Measurements from ENCODE around the gene NBEAL2. TPM values are rescaled to one million over a fixed set of nuclear protein-coding genes. Genes with fewer than 3 reads are reported as not detected.

NBEAL2 gene
- total RNA-seq, 1 experiment from 2014 or later: 80.0 TPM

DNA sequence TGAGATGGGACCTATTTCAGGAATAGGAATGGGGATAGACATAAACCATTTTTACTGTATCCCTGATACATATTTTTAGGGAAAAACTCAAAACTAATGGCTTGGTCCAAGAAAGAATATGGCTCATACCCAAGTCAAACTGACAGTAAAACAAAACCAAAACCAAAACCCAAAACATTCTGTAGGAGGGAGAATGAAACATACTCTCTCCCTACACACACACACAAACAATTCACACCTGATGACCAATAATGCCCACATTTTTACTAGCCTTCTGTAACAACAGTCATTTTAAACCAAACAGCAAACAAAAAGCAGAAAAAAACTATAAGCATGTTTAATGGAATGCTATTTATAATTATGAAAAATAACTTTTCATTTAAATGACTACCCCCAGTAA is 74.9 kb downstream of the NBEAL2 start (continued):
- TF ChIP-seq, protein P1, sequence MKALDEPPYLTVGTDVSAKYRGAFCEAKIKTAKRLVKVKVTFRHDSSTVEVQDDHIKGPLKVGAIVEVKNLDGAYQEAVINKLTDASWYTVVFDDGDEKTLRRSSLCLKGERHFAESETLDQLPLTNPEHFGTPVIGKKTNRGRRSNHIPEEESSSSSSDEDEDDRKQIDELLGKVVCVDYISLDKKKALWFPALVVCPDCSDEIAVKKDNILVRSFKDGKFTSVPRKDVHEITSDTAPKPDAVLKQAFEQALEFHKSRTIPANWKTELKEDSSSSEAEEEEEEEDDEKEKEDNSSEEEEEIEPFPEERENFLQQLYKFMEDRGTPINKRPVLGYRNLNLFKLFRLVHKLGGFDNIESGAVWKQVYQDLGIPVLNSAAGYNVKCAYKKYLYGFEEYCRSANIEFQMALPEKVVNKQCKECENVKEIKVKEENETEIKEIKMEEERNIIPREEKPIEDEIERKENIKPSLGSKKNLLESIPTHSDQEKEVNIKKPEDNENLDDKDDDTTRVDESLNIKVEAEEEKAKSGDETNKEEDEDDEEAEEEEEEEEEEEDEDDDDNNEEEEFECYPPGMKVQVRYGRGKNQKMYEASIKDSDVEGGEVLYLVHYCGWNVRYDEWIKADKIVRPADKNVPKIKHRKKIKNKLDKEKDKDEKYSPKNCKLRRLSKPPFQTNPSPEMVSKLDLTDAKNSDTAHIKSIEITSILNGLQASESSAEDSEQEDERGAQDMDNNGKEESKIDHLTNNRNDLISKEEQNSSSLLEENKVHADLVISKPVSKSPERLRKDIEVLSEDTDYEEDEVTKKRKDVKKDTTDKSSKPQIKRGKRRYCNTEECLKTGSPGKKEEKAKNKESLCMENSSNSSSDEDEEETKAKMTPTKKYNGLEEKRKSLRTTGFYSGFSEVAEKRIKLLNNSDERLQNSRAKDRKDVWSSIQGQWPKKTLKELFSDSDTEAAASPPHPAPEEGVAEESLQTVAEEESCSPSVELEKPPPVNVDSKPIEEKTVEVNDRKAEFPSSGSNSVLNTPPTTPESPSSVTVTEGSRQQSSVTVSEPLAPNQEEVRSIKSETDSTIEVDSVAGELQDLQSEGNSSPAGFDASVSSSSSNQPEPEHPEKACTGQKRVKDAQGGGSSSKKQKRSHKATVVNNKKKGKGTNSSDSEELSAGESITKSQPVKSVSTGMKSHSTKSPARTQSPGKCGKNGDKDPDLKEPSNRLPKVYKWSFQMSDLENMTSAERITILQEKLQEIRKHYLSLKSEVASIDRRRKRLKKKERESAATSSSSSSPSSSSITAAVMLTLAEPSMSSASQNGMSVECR (CRISPR knock-in tag; IDR thresholded peaks at IDR 0.05; ENCODE audit: borderline replicate concordance): no peak
- TF ChIP-seq NFYB (CRISPR knock-in tag; conservative IDR thresholded peaks at IDR 0.05; ENCODE audit: low read depth): no peak
- no peak for TF ChIP-seq ZNF138 (CRISPR knock-in tag; conservative IDR thresholded peaks at IDR 0.05)
- no peak for TF ChIP-seq RELA (CRISPR knock-in tag; IDR thresholded peaks at IDR 0.05; ENCODE audit: borderline replicate concordance)

DNA sequence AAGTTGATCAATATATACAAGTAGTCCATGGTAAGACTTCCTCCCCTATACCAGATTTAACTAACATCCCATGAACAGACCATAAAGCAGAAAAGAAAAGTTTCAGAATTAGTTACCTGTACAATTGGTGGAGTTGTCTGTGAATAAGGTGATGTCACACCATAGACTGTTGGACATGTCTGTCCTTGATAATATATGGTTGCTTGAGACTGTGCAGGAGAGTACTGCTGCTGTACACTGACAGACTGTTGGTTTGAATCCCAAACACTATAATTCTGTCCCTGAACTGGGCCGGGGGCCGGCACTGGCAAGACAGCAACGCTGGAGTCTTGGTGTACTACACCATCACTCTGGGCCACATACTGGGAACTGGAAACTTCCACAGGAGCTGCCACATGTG is 77.2 kb downstream of the NBEAL2 start:
- Mint-ChIP-seq H3K27ac (0 out of 2 replicates have a peak overlapping the region, but pooled peaks have one; percentile 16), H3K4me1 (no peaks in the 10 kb centered on the region), H3K36me3 (peaks cover 25% of the 10 kb centered on the region), H3K27me3 (ENCODE audit: low read depth) (no peaks in the 10 kb centered on the region), H3K9me3 (no peaks in the 10 kb centered on the region), H3K4me3 (no peak overlapping the region)
- POLR2A ChIA-PET: no interaction called here
- no peak for DNase-seq (ENCODE audit: low spot score)
- TF ChIP-seq NFE2L1 (CRISPR knock-in tag; IDR thresholded peaks at IDR 0.05): no peak
- TF ChIP-seq ZNF317 (CRISPR knock-in tag; IDR thresholded peaks at IDR 0.05; ENCODE audit: borderline replicate concordance, low read depth): no peak
- TF ChIP-seq, protein P2, sequence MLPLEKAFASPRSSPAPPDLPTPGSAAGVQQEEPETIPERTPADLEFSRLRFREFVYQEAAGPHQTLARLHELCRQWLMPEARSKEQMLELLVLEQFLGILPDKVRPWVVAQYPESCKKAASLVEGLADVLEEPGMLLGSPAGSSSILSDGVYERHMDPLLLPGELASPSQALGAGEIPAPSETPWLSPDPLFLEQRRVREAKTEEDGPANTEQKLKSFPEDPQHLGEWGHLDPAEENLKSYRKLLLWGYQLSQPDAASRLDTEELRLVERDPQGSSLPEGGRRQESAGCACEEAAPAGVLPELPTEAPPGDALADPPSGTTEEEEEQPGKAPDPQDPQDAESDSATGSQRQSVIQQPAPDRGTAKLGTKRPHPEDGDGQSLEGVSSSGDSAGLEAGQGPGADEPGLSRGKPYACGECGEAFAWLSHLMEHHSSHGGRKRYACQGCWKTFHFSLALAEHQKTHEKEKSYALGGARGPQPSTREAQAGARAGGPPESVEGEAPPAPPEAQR (CRISPR knock-in tag; IDR thresholded peaks at IDR 0.05): no peak
- TF ChIP-seq, protein P3, sequence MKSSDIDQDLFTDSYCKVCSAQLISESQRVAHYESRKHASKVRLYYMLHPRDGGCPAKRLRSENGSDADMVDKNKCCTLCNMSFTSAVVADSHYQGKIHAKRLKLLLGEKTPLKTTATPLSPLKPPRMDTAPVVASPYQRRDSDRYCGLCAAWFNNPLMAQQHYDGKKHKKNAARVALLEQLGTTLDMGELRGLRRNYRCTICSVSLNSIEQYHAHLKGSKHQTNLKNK (CRISPR knock-in tag; IDR thresholded peaks at IDR 0.05): no peak
- no peak for TF ChIP-seq TP53 (CRISPR knock-in tag; IDR thresholded peaks at IDR 0.05)
- no peak for TF ChIP-seq ZNF121 (CRISPR knock-in tag; IDR thresholded peaks at IDR 0.05)
- TF ChIP-seq, protein P4, sequence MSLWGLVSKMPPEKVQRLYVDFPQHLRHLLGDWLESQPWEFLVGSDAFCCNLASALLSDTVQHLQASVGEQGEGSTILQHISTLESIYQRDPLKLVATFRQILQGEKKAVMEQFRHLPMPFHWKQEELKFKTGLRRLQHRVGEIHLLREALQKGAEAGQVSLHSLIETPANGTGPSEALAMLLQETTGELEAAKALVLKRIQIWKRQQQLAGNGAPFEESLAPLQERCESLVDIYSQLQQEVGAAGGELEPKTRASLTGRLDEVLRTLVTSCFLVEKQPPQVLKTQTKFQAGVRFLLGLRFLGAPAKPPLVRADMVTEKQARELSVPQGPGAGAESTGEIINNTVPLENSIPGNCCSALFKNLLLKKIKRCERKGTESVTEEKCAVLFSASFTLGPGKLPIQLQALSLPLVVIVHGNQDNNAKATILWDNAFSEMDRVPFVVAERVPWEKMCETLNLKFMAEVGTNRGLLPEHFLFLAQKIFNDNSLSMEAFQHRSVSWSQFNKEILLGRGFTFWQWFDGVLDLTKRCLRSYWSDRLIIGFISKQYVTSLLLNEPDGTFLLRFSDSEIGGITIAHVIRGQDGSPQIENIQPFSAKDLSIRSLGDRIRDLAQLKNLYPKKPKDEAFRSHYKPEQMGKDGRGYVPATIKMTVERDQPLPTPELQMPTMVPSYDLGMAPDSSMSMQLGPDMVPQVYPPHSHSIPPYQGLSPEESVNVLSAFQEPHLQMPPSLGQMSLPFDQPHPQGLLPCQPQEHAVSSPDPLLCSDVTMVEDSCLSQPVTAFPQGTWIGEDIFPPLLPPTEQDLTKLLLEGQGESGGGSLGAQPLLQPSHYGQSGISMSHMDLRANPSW (CRISPR knock-in tag; conservative IDR thresholded peaks at IDR 0.05; ENCODE audit: low read depth): no peak
- no peak for TF ChIP-seq KAT7 (CRISPR knock-in tag; IDR thresholded peaks at IDR 0.05; ENCODE audit: borderline replicate concordance)
- TF ChIP-seq, protein P5, sequence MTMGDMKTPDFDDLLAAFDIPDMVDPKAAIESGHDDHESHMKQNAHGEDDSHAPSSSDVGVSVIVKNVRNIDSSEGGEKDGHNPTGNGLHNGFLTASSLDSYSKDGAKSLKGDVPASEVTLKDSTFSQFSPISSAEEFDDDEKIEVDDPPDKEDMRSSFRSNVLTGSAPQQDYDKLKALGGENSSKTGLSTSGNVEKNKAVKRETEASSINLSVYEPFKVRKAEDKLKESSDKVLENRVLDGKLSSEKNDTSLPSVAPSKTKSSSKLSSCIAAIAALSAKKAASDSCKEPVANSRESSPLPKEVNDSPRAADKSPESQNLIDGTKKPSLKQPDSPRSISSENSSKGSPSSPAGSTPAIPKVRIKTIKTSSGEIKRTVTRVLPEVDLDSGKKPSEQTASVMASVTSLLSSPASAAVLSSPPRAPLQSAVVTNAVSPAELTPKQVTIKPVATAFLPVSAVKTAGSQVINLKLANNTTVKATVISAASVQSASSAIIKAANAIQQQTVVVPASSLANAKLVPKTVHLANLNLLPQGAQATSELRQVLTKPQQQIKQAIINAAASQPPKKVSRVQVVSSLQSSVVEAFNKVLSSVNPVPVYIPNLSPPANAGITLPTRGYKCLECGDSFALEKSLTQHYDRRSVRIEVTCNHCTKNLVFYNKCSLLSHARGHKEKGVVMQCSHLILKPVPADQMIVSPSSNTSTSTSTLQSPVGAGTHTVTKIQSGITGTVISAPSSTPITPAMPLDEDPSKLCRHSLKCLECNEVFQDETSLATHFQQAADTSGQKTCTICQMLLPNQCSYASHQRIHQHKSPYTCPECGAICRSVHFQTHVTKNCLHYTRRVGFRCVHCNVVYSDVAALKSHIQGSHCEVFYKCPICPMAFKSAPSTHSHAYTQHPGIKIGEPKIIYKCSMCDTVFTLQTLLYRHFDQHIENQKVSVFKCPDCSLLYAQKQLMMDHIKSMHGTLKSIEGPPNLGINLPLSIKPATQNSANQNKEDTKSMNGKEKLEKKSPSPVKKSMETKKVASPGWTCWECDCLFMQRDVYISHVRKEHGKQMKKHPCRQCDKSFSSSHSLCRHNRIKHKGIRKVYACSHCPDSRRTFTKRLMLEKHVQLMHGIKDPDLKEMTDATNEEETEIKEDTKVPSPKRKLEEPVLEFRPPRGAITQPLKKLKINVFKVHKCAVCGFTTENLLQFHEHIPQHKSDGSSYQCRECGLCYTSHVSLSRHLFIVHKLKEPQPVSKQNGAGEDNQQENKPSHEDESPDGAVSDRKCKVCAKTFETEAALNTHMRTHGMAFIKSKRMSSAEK (CRISPR knock-in tag; IDR thresholded peaks at IDR 0.05; ENCODE audit: borderline replicate concordance): no peak
- no peak for TF ChIP-seq SMAD3 (CRISPR knock-in tag; IDR thresholded peaks at IDR 0.05; ENCODE audit: borderline replicate concordance)
- TF ChIP-seq HMGA2 (CRISPR knock-in tag; IDR thresholded peaks at IDR 0.05): no peak
- no peak for TF ChIP-seq TCF7 (CRISPR knock-in tag; IDR thresholded peaks at IDR 0.05; ENCODE audit: low read depth)
- TF ChIP-seq FOXK1 (CRISPR knock-in tag; IDR thresholded peaks at IDR 0.05): no peak
- CTCF ChIA-PET: no interaction called here
- no peak for ATAC-seq

Data from WTC11 (cell line).